ENCODE results near the gene ARHGAP9. TPM values are rescaled to one million over a fixed set of nuclear protein-coding genes. Genes with fewer than 3 reads are reported as not detected.

ARHGAP9 gene
- total and polyA plus RNA-seq, 2 of the 8 experiments (the other 6 are each of a cell fraction or from before 2014, with no cell fraction given): 3.2 to 6.0 TPM

DNA sequence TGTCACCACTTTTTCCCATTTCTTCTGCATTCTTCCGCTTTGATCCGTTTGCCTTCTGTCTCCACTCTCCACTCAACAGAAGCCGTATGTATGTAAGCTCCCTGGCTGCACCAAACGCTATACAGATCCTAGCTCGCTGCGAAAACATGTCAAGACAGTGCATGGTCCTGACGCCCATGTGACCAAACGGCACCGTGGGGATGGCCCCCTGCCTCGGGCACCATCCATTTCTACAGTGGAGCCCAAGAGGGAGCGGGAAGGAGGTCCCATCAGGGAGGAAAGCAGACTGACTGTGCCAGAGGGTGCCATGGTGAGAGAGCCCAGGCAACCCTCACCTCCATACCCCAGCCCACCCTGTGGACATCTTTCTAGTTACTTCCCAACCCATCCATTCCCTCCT lies 11.8 kb downstream of the ARHGAP9 start:
- H3K4ac ChIP-seq (replicated peaks; ENCODE audit: insufficient read length, low read depth, low read length): no peak overlapping the region
- no peak overlapping the region for H2BK5ac ChIP-seq (ENCODE audit: low read depth, low read length)
- no peak overlapping the region for H3K4me3 ChIP-seq (ENCODE audit: extremely low read depth in 1 of 4, insufficient read depth in 2 of 4, low read depth in 3 of 4, low read length in 4 of 4)
- H3K27me3 ChIP-seq (replicated peaks in 1 of 4; ENCODE audit: control insufficient read depth in 3 of 4, extremely low read depth in 1 of 4, insufficient read depth in 3 of 4, low read length in 3 of 4): peaks cover 0 to 6% (median 2%) of the 10 kb centered on the region in 4 experiments; a peak in 1 of 7 replicates
- no peaks in the 10 kb centered on the region for H3K9me3 ChIP-seq (ENCODE audit: insufficient read depth in 2 of 2, low read depth in 1 of 2, low read length in 1 of 2)
- no peak overlapping the region for H4K5ac ChIP-seq (ENCODE audit: insufficient read length, low read depth, low read length)
- H2BK12ac ChIP-seq (ENCODE audit: low read depth, low read length): no peak overlapping the region
- ChIA-PET POLR2A (ENCODE audit: partially characterized antibody) (no interaction called here), CTCF (ENCODE audit: partially characterized antibody) (interaction anchor here (1.5 to 25.1 kb wide), 2 partner anchors 10 to 12 kb away, joined by 6 to 441 read pairs; partner anchors contain the start of genes ARHGAP9, GLI1 and INHBE)
- H3K79me1 ChIP-seq (ENCODE audit: low read depth, low read length): no peaks in the 10 kb centered on the region
- H3K9ac ChIP-seq (replicated peaks in 1 of 4; ENCODE audit: extremely low read depth in 1 of 4, low read depth in 3 of 4, low read length in 3 of 4): no peak overlapping the region
- WGBS, 2 experiments (ENCODE audit: extremely low coverage in 1 of 2, insufficient coverage in 1 of 2, insufficient read length in 1 of 2, insufficient replicate concordance in 2 of 2, low coverage in 1 of 2, low lambda C conversion rate in 2 of 2, missing lambda C conversion rate in 1 of 2): 87% methylated on average over 11 of the region's 11 CpGs; no CpG with 5 or more reads in 1 of the 2 experiments
- H2AFZ ChIP-seq (ENCODE audit: low read length): no peak overlapping the region
- no peak overlapping the region for H3K23ac ChIP-seq (ENCODE audit: insufficient read length)
- no peak overlapping the region for H3K18ac ChIP-seq (ENCODE audit: extremely low read depth, low read length)
- H3K14ac ChIP-seq (ENCODE audit: insufficient read length): no peak overlapping the region
- H2BK15ac ChIP-seq (ENCODE audit: low read length): no peak overlapping the region
- no peak overlapping the region for H2BK20ac ChIP-seq (ENCODE audit: low read length)
- DNase-seq (ENCODE audit: low read depth in 1 of 2, low spot score in 2 of 2) (no peak), FAIRE-seq (no peak)
- H2BK120ac ChIP-seq (replicated peaks; ENCODE audit: low read depth, low read length): no peak overlapping the region
- H4K20me1 ChIP-seq (replicated peaks in 1 of 2; ENCODE audit: control insufficient read depth in 1 of 2, insufficient read depth in 2 of 2, low read length in 2 of 2): peaks cover 0 to 2% of the 10 kb centered on the region in 2 experiments
- H4K91ac ChIP-seq (replicated peaks; ENCODE audit: insufficient read length, low read length): no peak overlapping the region
- no peaks in the 10 kb centered on the region for H3K23me2 ChIP-seq (ENCODE audit: low read depth, low read length)
- H4K8ac ChIP-seq (ENCODE audit: extremely low read depth, insufficient read depth, low read length): no peak overlapping the region
- H3K4me1 ChIP-seq (replicated peaks in 1 of 4; ENCODE audit: control insufficient read depth in 3 of 4, insufficient read depth in 4 of 4, low read length in 3 of 4): peaks cover 0 to 3% (median 0%) of the 10 kb centered on the region in 4 experiments; a peak in 1 of 7 replicates
- peaks cover 0 to 11% (median 4%) of the 10 kb centered on the region in 4 experiments; a peak in 5 of 8 replicates for H3K36me3 ChIP-seq (ENCODE audit: control insufficient read depth in 2 of 4, insufficient read depth in 4 of 4, low read length in 3 of 4)
- H3K56ac ChIP-seq (replicated peaks; ENCODE audit: insufficient read length, low read depth, low read length): no peak overlapping the region
- no peak overlapping the region for H3K27ac ChIP-seq (ENCODE audit: low read depth, low read length)
- H2AK5ac ChIP-seq (ENCODE audit: low read depth, low read length): no peak overlapping the region
- H3K4me2 ChIP-seq (ENCODE audit: insufficient read depth in 1 of 2, low read depth in 2 of 2, low read length in 2 of 2): no peak overlapping the region
- no peaks in the 10 kb centered on the region for H3K79me2 ChIP-seq (ENCODE audit: control insufficient read depth in 1 of 2, insufficient read depth in 2 of 2, low read length in 2 of 2)
- TF ChIP-seq EZH2 (IDR thresholded peaks at IDR 0.05; ENCODE audit: low read depth, low read length, severe bottlenecking): no peak
- no peak for TF ChIP-seq RXRA (IDR thresholded peaks at IDR 0.05; ENCODE audit: insufficient read depth, low read depth, low read length)
- no peak for TF ChIP-seq SRF (IDR thresholded peaks at IDR 0.05; ENCODE audit: low read depth, low read length)
- TF ChIP-seq, protein P1, sequence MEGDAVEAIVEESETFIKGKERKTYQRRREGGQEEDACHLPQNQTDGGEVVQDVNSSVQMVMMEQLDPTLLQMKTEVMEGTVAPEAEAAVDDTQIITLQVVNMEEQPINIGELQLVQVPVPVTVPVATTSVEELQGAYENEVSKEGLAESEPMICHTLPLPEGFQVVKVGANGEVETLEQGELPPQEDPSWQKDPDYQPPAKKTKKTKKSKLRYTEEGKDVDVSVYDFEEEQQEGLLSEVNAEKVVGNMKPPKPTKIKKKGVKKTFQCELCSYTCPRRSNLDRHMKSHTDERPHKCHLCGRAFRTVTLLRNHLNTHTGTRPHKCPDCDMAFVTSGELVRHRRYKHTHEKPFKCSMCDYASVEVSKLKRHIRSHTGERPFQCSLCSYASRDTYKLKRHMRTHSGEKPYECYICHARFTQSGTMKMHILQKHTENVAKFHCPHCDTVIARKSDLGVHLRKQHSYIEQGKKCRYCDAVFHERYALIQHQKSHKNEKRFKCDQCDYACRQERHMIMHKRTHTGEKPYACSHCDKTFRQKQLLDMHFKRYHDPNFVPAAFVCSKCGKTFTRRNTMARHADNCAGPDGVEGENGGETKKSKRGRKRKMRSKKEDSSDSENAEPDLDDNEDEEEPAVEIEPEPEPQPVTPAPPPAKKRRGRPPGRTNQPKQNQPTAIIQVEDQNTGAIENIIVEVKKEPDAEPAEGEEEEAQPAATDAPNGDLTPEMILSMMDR (IDR thresholded peaks at IDR 0.05; ENCODE audit: control extremely low read depth in 1 of 3, insufficient read depth in 1 of 3, low read depth in 1 of 3, low read length in 3 of 3): no peak

Measured in H1 (cell line).